Colonic mucosa (tissue), 4 donors: ENCODE measurements around the gene CTSS. TPM values are rescaled to one million over a fixed set of nuclear protein-coding genes. Genes with fewer than 3 reads are reported as not detected.
"Not testable (repeated sequence)": the region's sequence is repeated elsewhere in the genome, so short reads cannot be mapped to it uniquely, and the experiment has no call there.

Experiments used
- DNase-seq: peaks from one replicate; pipeline ENCODE4 v3.0.0-alpha.2; 2020
- H3K27ac ChIP-seq: fragments of 200-600 bp; one replicate; pipeline ENCODE4 v1.8.0; 2021
- H3K27me3 ChIP-seq: fragments of 200-600 bp; one replicate; pipeline ENCODE4 v1.8.0; 2021
- H3K36me3 ChIP-seq: fragments of 200-600 bp; one replicate; pipeline ENCODE4 v1.8.0; 2021
- H3K4me1 ChIP-seq: fragments of 200-600 bp; one replicate; pipeline ENCODE4 v1.8.0; 2021; ENCODE audit warnings: mild to moderate bottlenecking
- H3K4me3 ChIP-seq: fragments of 200-600 bp; one replicate; pipeline ENCODE4 v1.8.0; 2021
- H3K9ac ChIP-seq, 2 donors: one replicate each; pipeline ENCODE4 v1.7.0; 2013; ENCODE audit warnings: control low read depth in 2 of 2, low read depth in 2 of 2, low read length in 2 of 2
- H3K9me3 ChIP-seq: fragments of 200-600 bp; one replicate; pipeline ENCODE4 v1.8.0; 2021
- CTCF ChIP-seq: fragments of 200-600 bp; IDR thresholded peaks from one replicate; pipeline ENCODE4 v1.8.0; 2022; ENCODE audit warnings: antibody characterized with exemption, mild to moderate bottlenecking
- intact Hi-C: fragments of 100-400 bp; cut with DNase I; formaldehyde crosslinking; loops from one replicate; pipeline ENCODE4 v1.14.1; 2022
- total RNA-seq, 2 donors: library from RNA; stranded (reverse); fragmentation: NEBNext Ultra II Directional in 1 of 2; extraction: Animal tissue kit (Norgen Biotek cat#: 25700) in 1 of 2; gene quantifications; one replicate each; pipeline ENCODE4 v1.2.1, GENCODE V29; 2021
- donor health status: healthy.
- donor health status: DM: no; HTN: no; CAD: no.
- donor health status: DM: no; HTN: no; CAD: no.

The CTSS gene
- total RNA-seq, 2 donors from 2014 or later: 210 to 554 TPM

- no peak overlapping the region for H3K9ac ChIP-seq
- H3K4me3 ChIP-seq: no peak overlapping the region
- TF ChIP-seq CTCF: no peak
- no peaks in the 10 kb centered on the region for H3K36me3 ChIP-seq
- no peak overlapping the region for H3K27ac ChIP-seq
- no peaks in the 10 kb centered on the region for H3K27me3 ChIP-seq
- H3K9me3 ChIP-seq: no peaks in the 10 kb centered on the region
- no peaks in the 10 kb centered on the region for H3K4me1 ChIP-seq
- intact Hi-C loops: no loop called here
- no peak for DNase-seq
These were observed 9.7 kb upstream of the CTSS start for GRCh38 chr1:150775276-150775675.

DNA sequence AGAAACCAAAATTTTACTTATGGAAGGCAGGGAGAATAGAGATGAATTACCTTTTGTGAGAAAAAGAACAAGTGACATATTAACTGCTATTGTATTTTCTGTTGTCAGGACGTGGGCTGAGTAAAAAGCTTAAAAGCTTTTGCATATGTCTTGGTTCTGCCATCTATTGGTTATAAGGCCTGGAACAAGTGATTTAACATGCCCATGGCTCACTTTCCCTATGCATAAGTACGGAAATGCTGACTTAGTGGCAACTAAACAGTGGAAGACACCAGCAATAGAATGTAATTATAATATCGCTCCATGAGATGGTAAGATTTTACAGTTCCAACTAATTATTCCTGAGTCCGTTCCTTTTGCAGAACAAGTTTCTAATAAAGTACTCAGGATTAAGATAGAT lies 6.7 kb upstream of the CTSS start:
- no peaks in the 10 kb centered on the region for H3K9me3 ChIP-seq
- no peak for TF ChIP-seq CTCF
- H3K4me3 ChIP-seq: no peak overlapping the region
- no peak overlapping the region for H3K27ac ChIP-seq
- no peaks in the 10 kb centered on the region for H3K27me3 ChIP-seq
- no peaks in the 10 kb centered on the region for H3K36me3 ChIP-seq
- no peaks in the 10 kb centered on the region for H3K4me1 ChIP-seq
- no peak overlapping the region for H3K9ac ChIP-seq
- intact Hi-C loops: no loop called here
- no peak for DNase-seq

DNA sequence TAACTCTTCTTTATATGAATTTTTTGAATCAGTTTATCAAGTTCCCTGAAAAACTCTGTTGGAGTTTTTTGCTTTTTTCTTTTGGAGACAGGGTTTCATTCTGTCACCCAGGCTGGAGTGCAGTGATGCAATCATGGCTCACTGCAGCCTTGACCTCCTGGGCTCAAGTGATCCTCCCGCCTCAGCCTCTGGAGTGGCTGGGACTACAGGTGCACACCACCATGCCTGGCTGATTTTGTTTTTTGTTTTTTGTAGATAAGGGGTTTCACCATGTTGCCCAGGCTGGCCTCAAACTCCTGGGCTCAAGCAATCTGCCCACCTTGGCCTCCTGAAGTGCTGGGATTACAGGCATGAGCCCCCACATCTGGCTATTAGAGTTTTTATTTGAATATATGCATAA lies 2.1 kb upstream of the CTSS start:
- intact Hi-C loops, H3K27ac ChIP-seq, H3K36me3 ChIP-seq, H3K9ac ChIP-seq, DNase-seq, H3K4me1 ChIP-seq, H3K4me3 ChIP-seq, H3K9me3 ChIP-seq, H3K27me3 ChIP-seq: not testable (repeated sequence)

DNA sequence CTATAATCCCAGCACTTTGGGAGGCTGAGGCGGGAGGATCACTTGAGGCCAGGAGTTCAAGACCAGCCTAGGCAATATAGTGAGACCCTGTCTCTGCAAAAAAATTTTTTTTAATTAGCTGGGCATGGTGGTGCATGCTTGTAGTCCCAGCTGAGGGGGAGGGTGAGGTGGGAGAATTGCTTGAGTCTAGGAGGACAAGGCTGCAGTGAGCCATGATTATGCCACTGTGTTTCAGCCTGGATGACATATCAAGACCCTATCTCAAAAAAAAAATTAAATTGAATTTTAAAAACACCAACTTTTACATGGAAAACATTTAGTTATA lies 361 bp upstream of the CTSS start:
- H3K4me3 ChIP-seq: peak overlapping the region; percentile 23
- intact Hi-C loops, H3K9me3 ChIP-seq, H3K36me3 ChIP-seq, DNase-seq, H3K4me1 ChIP-seq, H3K27me3 ChIP-seq: not testable (repeated sequence)
- peak overlapping the region in 1 of 2 donors; percentile 52 for H3K9ac ChIP-seq
- peak overlapping the region; percentile 78 for H3K27ac ChIP-seq

DNA sequence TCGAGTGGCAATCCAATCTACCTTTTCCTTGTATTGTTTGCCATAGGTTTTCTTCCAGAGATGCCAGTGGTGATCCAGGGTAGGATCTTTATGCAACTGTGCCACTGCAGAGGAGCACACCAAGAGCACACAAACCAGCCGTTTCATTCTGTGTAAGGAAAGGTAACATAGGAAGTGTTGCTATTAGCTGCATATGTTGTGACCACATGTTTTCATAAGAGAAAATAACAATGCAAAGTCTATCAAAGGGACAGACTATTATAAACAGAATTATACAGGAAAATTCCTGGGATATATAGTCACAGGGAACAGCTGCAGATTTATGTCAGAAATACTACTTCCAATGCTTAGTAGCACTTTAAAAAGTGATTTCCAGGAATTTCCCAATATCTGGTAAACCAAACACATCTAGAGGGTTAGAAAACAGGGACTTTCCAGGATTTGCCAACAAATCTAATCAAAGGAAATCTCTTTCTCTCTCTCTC lies 919 bp downstream of the CTSS start:
- no peaks in the 10 kb centered on the region for H3K36me3 ChIP-seq
- peak overlapping the region; percentile 30 to 52 for H3K9ac ChIP-seq
- no peaks in the 10 kb centered on the region for H3K9me3 ChIP-seq
- H3K4me1 ChIP-seq: peaks cover 7% of the 10 kb centered on the region
- H3K27me3 ChIP-seq: no peaks in the 10 kb centered on the region
- peak overlapping the region; percentile 78 for H3K27ac ChIP-seq
- DNase-seq: no peak
- intact Hi-C loops: no loop called here
- peak overlapping the region; percentile 23 for H3K4me3 ChIP-seq
- no peak for TF ChIP-seq CTCF

DNA sequence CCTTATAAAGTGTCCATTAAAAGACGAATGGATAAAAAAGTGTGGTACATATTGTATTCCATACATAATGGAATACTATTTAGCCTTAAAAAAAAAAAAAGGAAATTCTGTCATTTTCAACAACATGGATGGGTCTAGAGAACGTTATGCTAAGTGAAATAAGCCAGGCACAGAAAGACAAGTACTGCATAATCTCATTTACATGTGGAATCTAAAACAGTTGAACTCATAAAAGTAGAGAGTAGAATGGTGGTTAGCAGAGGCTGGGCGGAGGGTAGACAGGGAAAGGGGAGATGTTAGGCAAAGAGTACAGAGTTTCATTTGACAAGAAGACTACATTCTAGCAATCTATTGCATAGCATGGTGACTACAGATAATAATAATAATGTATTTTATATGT lies 2.6 kb downstream of the CTSS start:
- Histone ChIP-seq H3K36me3 (no peaks in the 10 kb centered on the region), H3K27me3 (no peaks in the 10 kb centered on the region), H3K9me3 (no peaks in the 10 kb centered on the region), H3K9ac (no peak overlapping the region), H3K4me1 (peaks cover 7% of the 10 kb centered on the region), H3K4me3 (no peak overlapping the region), H3K27ac (no peak overlapping the region)
- intact Hi-C loops: no loop called here
- DNase-seq: no peak
- TF ChIP-seq CTCF: no peak

DNA sequence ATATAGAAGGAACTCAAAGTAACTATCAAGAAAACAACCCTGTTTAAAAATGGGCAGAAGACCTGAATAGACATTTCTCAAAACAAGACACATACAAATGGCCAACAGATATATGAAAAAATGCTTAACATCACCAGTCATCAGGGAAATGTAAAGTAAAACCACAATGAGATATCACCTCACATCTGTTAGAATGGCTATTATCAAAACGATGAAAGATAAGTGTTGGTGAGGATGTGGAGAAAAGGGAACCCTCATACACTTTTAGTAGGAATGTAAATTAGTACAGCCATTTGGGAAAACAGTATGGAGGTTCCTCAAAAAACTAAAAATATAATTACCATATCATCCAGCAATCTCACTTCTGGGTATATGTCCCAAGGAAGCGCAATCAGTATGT lies 3.0 kb downstream of the CTSS start:
- Histone ChIP-seq H3K9ac (no peak overlapping the region), H3K4me1 (peaks cover 7% of the 10 kb centered on the region), H3K4me3 (no peak overlapping the region), H3K36me3 (no peaks in the 10 kb centered on the region), H3K27me3 (no peaks in the 10 kb centered on the region), H3K9me3 (no peaks in the 10 kb centered on the region), H3K27ac (no peak overlapping the region)
- no peak for DNase-seq
- no peak for TF ChIP-seq CTCF
- intact Hi-C loops: no loop called here
